K562 (cell line): ENCODE measurements around the gene AFG1L. TPM values are rescaled to one million over a fixed set of nuclear protein-coding genes. Genes with fewer than 3 reads are reported as not detected.

Source experiments
- ATAC-seq: fragments of 200-7000 bp; cut with Tn5 transposase; 3 replicates; pipeline ENCODE4 v1.9.1; 2020; ENCODE audit warnings: moderate library complexity
- BruUV-seq: library from RNA; stranded (reverse); fragments of 400-500 nt; replicated peaks from 2 replicates; lab custom pipeline; 2021; lab: Mats Ljungman, UMichigan
- CTCF ChIA-PET: fragments of 300-600 bp; formaldehyde crosslinking; extraction: SDS; loops from one replicate; lab custom pipeline; 2021; ENCODE audit warnings: low intra/inter-chr PET ratio; lab: Yijun Ruan, JAX
- POLR2A ChIA-PET: fragments of 300-600, 350-650 bp; sonication (Branson Sonifier 250); formaldehyde crosslinking; extraction: SDS; loops from one replicate; lab custom pipeline; 2021; ENCODE audit warnings: antibody characterized with exemption, inconsistent platforms; lab: Yijun Ruan, JAX
- DNase-seq, 4 experiments: peaks; one replicate each; pipeline versions ENCODE4 v3.0.0 to v3.0.0-alpha.2; 2011 to 2018; ENCODE audit warnings: low spot score in 3 of 4, mixed read lengths in 3 of 4; ENCODE audit errors: extremely low read depth in 1 of 4
- FAIRE-seq: peaks from 2 replicates; lab custom pipeline; 2011; peaks lifted over from hg19 to GRCh38; lab: Jason Lieb, UNC
- H2AFZ ChIP-seq: 2 replicates; pipeline ENCODE4 v1.6.0; 2011; ENCODE audit warnings: low read depth, low read length, control low read depth, inconsistent platforms
- H3K27ac ChIP-seq: fragments of 200-600 bp; 3 replicates; pipeline ENCODE4 v1.8.0; 2011; ENCODE audit warnings: low read depth, mild to moderate bottlenecking, control low read depth, inconsistent platforms, low read length, moderate library complexity, mixed read lengths; ENCODE audit errors: extremely low read depth
- H3K27me3 ChIP-seq, 2 experiments: fragments of 300-600 bp in 1 of 2; 2 replicates in 1 of 2; 3 replicates in 1 of 2; pipeline versions ENCODE4 v1.6.0 to v1.8.0; 2011; ENCODE audit warnings: inconsistent platforms in 2 of 2, low read length in 2 of 2, mild to moderate bottlenecking in 1 of 2, mixed read lengths in 1 of 2, moderate library complexity in 1 of 2; ENCODE audit not compliant: control insufficient read depth in 2 of 2, insufficient read depth in 2 of 2
- H3K36me3 ChIP-seq: fragments of 300-600 bp; 3 replicates; pipeline ENCODE4 v1.8.0; 2011; ENCODE audit warnings: mild to moderate bottlenecking, low read length, inconsistent platforms; ENCODE audit not compliant: control insufficient read depth, insufficient read depth
- H3K4me1 ChIP-seq, 2 experiments: fragments of 200-600 bp in 1 of 2; replicated peaks in 1 of 2; 2 replicates in 1 of 2; 3 replicates in 1 of 2; pipeline versions ENCODE4 v1.5.1 to v1.8.0; 2011; ENCODE audit warnings: inconsistent platforms in 2 of 2, low read length in 2 of 2, mild to moderate bottlenecking in 1 of 2, mixed read lengths in 1 of 2, moderate library complexity in 1 of 2; ENCODE audit not compliant: control insufficient read depth in 2 of 2, insufficient read depth in 2 of 2
- H3K4me2 ChIP-seq: 2 replicates; pipeline ENCODE4 v1.6.1; 2011; ENCODE audit warnings: low read length, control low read depth, inconsistent platforms, mixed read lengths; ENCODE audit not compliant: insufficient read depth
- H3K4me3 ChIP-seq: fragments of 200-600 bp; sonication (generic), shearing (Covaris generic); 2 replicates; pipeline ENCODE4 v1.5.1; 2016; ENCODE audit warnings: control low read depth, inconsistent platforms
- H3K79me2 ChIP-seq: fragments of 200-600 bp; 3 replicates; pipeline ENCODE4 v1.8.0; 2011; ENCODE audit warnings: low read length, inconsistent platforms; ENCODE audit not compliant: control insufficient read depth, insufficient read depth
- H3K9ac ChIP-seq, 2 experiments: 2 replicates each; pipeline versions ENCODE4 v1.6.0 to v1.6.1; 2011; ENCODE audit warnings: low read depth in 2 of 2, low read length in 2 of 2, control low read depth in 1 of 2, inconsistent platforms in 1 of 2, mild to moderate bottlenecking in 1 of 2, mixed read lengths in 1 of 2; ENCODE audit not compliant: insufficient read depth in 1 of 2
- H3K9me1 ChIP-seq: one replicate; pipeline ENCODE4 v1.6.0; 2011; ENCODE audit warnings: inconsistent platforms, mild to moderate bottlenecking, low read length, moderate library complexity; ENCODE audit not compliant: control insufficient read depth, insufficient read depth
- H3K9me3 ChIP-seq: replicated peaks from 2 replicates; pipeline ENCODE4 v1.5.1; 2011; ENCODE audit warnings: low read depth, low read length, inconsistent platforms; ENCODE audit not compliant: control insufficient read depth, insufficient read depth
- H4K20me1 ChIP-seq: replicated peaks from 2 replicates; pipeline ENCODE4 v1.6.1; 2011; ENCODE audit warnings: low read length, inconsistent platforms, mixed read lengths; ENCODE audit not compliant: control insufficient read depth, insufficient read depth
- ATF7 ChIP-seq: fragments of 450-650 bp; IDR thresholded peaks from 2 replicates; pipeline ENCODE4 v1.7.1; 2014; ENCODE audit warnings: mild to moderate bottlenecking, moderate library complexity
- CSDE1 ChIP-seq, 2 experiments: fragments of 450-650 bp; IDR thresholded peaks; 2 replicates each; pipeline ENCODE4 v1.6.1; 2016; ENCODE audit warnings: mild to moderate bottlenecking in 1 of 2
- DMBX1 ChIP-seq: fragments of 250-450 bp; sonication (Bioruptor Pico); IDR thresholded peaks from 2 replicates; pipeline ENCODE4 v1.8.0; 2022; ENCODE audit warnings: inconsistent platforms, mild to moderate bottlenecking, moderate library complexity, borderline replicate concordance
- ERF ChIP-seq: fragments of 450-650 bp; formaldehyde crosslinking; IDR thresholded peaks from 2 replicates; pipeline ENCODE4 v1.4.0; 2020; ENCODE audit warnings: mild to moderate bottlenecking, mixed read lengths
- EWSR1 ChIP-seq: fragments of 450-650 bp; IDR thresholded peaks from 2 replicates; pipeline ENCODE4 v1.6.1; 2018; ENCODE audit warnings: borderline replicate concordance, mild to moderate bottlenecking, low read depth, moderate library complexity; ENCODE audit not compliant: partially characterized antibody
- HMGXB4 ChIP-seq: sonication (generic); formaldehyde crosslinking; IDR thresholded peaks from 2 replicates; pipeline ENCODE4 v1.8.1; 2023; ENCODE audit warnings: mild to moderate bottlenecking, missing genetic modification reagents
- LEF1 ChIP-seq: fragments of 450-650 bp; IDR thresholded peaks from 2 replicates; pipeline ENCODE4 v1.6.1; 2016; ENCODE audit warnings: mild to moderate bottlenecking
- MEF2A ChIP-seq: IDR thresholded peaks from 2 replicates; pipeline ENCODE4 v1.6.1; 2011; ENCODE audit warnings: low read depth, mild to moderate bottlenecking, low read length, moderate library complexity; ENCODE audit not compliant: control insufficient read depth
- MYC ChIP-seq, 2 experiments: fragments of 250-450 bp in 1 of 2; sonication (Bioruptor Pico) in 1 of 2; IDR thresholded peaks; 2 replicates each; pipeline versions ENCODE4 v1.5.1 to v1.6.1; 2012 to 2021; ENCODE audit warnings: low read depth in 2 of 2, borderline replicate concordance in 1 of 2, improper control_type of control experiment in 1 of 2, low read length in 1 of 2, mild to moderate bottlenecking in 1 of 2, moderate library complexity in 1 of 2
- NFXL1 ChIP-seq: fragments of 450-650 bp; formaldehyde crosslinking; IDR thresholded peaks from 2 replicates; pipeline ENCODE4 v1.4.0; 2021; ENCODE audit warnings: mild to moderate bottlenecking
- ZKSCAN8 ChIP-seq: fragments of 200-800 bp; sonication (Bioruptor generic); IDR thresholded peaks from 2 replicates; pipeline ENCODE4 v1.6.1; 2016; ENCODE audit warnings: missing genetic modification characterization, missing compliant biosample characterization
- ZNF239 ChIP-seq: fragments of 250-450 bp; sonication (Bioruptor Pico); IDR thresholded peaks from 2 replicates; pipeline ENCODE4 v1.4.0; 2020; ENCODE audit warnings: mild to moderate bottlenecking
- ZNF785 ChIP-seq: fragments of 250-450 bp; sonication (Bioruptor Pico); IDR thresholded peaks from 2 replicates; pipeline ENCODE4 v1.4.0; 2020; ENCODE audit warnings: mild to moderate bottlenecking
- WGBS: fragments of 100-300 bp; shearing (Covaris generic); methylation state at CpG from one replicate; pipeline ENCODE4 v1.1.6; 2016; ENCODE audit warnings: low coverage, mixed read lengths; ENCODE audit not compliant: insufficient coverage; ENCODE audit errors: missing lambda C conversion rate; 5-methylcytosine and 5-hydroxymethylcytosine counted together
- in situ Hi-C: fragments of 300-500 bp; cut with MboI; formaldehyde crosslinking; loops from 4 replicates; pipeline ENCODE4 v1.15.0; 2018; ENCODE audit warnings: inconsistent platforms, mixed read lengths
- intact Hi-C: fragments of 100-400 bp; cut with micrococcal nuclease; formaldehyde crosslinking; loops from 2 replicates; pipeline ENCODE4 v1.14.2; 2022
- polyA plus RNA-seq, 8 experiments: library from polyadenylated mRNA; depleted of rRNA in 4 of 8; stranded (reverse) in 5 of 8; unstranded in 3 of 8; fragments of >200 nt; fragmentation: Nextera tagmentation in 2 of 8; fragmentation: Illumina TruSeq in 1 of 8; extraction: Ambion mirVana in 2 of 8; extraction: Trizol in 1 of 8; gene quantifications; 2 replicates each; pipeline versions ENCODE4 v1.2.1 to v1.2.3, GENCODE V29; 2011 to 2014; ENCODE audit warnings: inconsistent platforms in 1 of 8, missing spikeins in 1 of 8
- total RNA-seq, 7 experiments: library from RNA; depleted of rRNA in 6 of 7; stranded (reverse); fragments of >200 nt in 6 of 7; fragmentation: Illumina TruSeq in 2 of 7; extraction: Trizol in 2 of 7; gene quantifications; 2 replicates each; pipeline versions ENCODE4 v1.2.1 to v1.2.3, GENCODE V29; 2011 to 2021; ENCODE audit warnings: low replicate concordance in 1 of 7
- TF ChIP-seq, protein P1 (sequence below): sonication (generic); formaldehyde crosslinking; IDR thresholded peaks from 2 replicates; pipeline ENCODE4 v1.9.0; 2022; ENCODE audit warnings: mild to moderate bottlenecking, missing genetic modification reagents
- TF ChIP-seq, protein P2 (sequence below): sonication (generic); formaldehyde crosslinking; IDR thresholded peaks from 2 replicates; pipeline ENCODE4 v1.8.0; 2022; ENCODE audit warnings: missing genetic modification reagents, mild to moderate bottlenecking, borderline replicate concordance
- TF ChIP-seq, protein P3 (sequence below): fragments of 450-650 bp; IDR thresholded peaks from 2 replicates; pipeline ENCODE4 v1.6.1; 2018; ENCODE audit not compliant: partially characterized antibody

AFG1L gene
- total and polyA plus RNA-seq, 9 of the 15 experiments (the other 6 are each of a cell fraction or from before 2014, with no cell fraction given), result 2.2 to 15.5 (median 5.8) TPM

DNA sequence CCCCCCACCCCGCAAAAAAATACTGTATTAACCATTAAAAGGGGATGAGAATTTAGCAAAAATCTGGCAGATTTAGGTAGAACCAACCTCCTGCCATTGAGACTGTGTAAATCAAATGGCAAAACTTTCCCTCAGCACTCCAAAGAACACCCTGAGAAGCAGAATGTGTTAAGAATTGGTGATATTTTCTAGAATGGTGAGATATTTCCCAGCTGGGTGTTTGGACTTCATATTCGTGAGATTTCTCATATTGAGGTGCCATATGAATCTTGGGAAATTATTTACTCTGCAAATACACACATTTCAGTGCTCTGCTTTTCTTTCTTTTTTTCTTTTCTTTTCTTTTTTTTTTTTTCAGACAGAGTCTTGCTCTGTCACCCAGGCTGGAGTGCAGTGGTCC lies 199.6 kb downstream of the AFG1L start:
- Histone ChIP-seq H2AFZ (no peak overlapping the region), H3K9me1 (no peaks in the 10 kb centered on the region), H3K4me1 (no peaks in the 10 kb centered on the region), H3K9ac (no peak overlapping the region), H3K9me3 (no peaks in the 10 kb centered on the region), H3K4me2 (no peak overlapping the region), H3K27ac (no peak overlapping the region), H3K27me3 (no peaks in the 10 kb centered on the region), H3K79me2 (no peaks in the 10 kb centered on the region), H4K20me1 (no peaks in the 10 kb centered on the region), H3K4me3 (no peak overlapping the region), H3K36me3 (no peaks in the 10 kb centered on the region)
- ATAC-seq (no peak), DNase-seq (no peak), FAIRE-seq (no peak)
- ChIA-PET POLR2A (no interaction called here), CTCF (interaction anchor here (0.6 kb wide), 1 partner anchor 13 kb away, joined by 3 read pairs; no protein-coding TSS in a partner anchor)
- BruUV-seq, result no TSS peak
- WGBS, result 63% methylated on average over 2 of the region's 2 CpGs
- intact Hi-C loops (loop anchor here (5.0 kb wide), 1 partner anchor 317 kb away; no protein-coding TSS in a partner anchor), in situ Hi-C loops (no loop called here)
- TF ChIP-seq NFXL1 (CRISPR knock-in tag), result no peak
- TF ChIP-seq HMGXB4 (CRISPR knock-in tag), result no peak
- TF ChIP-seq MEF2A, result no peak
- no peak for TF ChIP-seq LEF1
- no peak for TF ChIP-seq MYC (IDR thresholded peaks at IDR 0.05; ENCODE audit: low read depth, low read length)
- no peak for TF ChIP-seq MYC (CRISPR knock-in tag; IDR thresholded peaks at IDR 0.05; ENCODE audit: borderline replicate concordance, low read depth)
- no peak for TF ChIP-seq ZKSCAN8 (CRISPR knock-in tag)
- TF ChIP-seq, protein P1, sequence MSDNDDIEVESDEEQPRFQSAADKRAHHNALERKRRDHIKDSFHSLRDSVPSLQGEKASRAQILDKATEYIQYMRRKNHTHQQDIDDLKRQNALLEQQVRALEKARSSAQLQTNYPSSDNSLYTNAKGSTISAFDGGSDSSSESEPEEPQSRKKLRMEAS (CRISPR knock-in tag), result no peak
- TF ChIP-seq, protein P2, sequence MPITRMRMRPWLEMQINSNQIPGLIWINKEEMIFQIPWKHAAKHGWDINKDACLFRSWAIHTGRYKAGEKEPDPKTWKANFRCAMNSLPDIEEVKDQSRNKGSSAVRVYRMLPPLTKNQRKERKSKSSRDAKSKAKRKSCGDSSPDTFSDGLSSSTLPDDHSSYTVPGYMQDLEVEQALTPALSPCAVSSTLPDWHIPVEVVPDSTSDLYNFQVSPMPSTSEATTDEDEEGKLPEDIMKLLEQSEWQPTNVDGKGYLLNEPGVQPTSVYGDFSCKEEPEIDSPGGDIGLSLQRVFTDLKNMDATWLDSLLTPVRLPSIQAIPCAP (CRISPR knock-in tag), result no peak
- TF ChIP-seq ZNF785 (CRISPR knock-in tag), result no peak
- no peak for TF ChIP-seq CSDE1 (IDR thresholded peaks at IDR 0.05)
- TF ChIP-seq ERF (CRISPR knock-in tag), result no peak
- TF ChIP-seq ZNF239 (CRISPR knock-in tag), result no peak
- TF ChIP-seq DMBX1 (CRISPR knock-in tag), result no peak
- no peak for TF ChIP-seq ATF7
- no peak for TF ChIP-seq EWSR1
- TF ChIP-seq, protein P3, sequence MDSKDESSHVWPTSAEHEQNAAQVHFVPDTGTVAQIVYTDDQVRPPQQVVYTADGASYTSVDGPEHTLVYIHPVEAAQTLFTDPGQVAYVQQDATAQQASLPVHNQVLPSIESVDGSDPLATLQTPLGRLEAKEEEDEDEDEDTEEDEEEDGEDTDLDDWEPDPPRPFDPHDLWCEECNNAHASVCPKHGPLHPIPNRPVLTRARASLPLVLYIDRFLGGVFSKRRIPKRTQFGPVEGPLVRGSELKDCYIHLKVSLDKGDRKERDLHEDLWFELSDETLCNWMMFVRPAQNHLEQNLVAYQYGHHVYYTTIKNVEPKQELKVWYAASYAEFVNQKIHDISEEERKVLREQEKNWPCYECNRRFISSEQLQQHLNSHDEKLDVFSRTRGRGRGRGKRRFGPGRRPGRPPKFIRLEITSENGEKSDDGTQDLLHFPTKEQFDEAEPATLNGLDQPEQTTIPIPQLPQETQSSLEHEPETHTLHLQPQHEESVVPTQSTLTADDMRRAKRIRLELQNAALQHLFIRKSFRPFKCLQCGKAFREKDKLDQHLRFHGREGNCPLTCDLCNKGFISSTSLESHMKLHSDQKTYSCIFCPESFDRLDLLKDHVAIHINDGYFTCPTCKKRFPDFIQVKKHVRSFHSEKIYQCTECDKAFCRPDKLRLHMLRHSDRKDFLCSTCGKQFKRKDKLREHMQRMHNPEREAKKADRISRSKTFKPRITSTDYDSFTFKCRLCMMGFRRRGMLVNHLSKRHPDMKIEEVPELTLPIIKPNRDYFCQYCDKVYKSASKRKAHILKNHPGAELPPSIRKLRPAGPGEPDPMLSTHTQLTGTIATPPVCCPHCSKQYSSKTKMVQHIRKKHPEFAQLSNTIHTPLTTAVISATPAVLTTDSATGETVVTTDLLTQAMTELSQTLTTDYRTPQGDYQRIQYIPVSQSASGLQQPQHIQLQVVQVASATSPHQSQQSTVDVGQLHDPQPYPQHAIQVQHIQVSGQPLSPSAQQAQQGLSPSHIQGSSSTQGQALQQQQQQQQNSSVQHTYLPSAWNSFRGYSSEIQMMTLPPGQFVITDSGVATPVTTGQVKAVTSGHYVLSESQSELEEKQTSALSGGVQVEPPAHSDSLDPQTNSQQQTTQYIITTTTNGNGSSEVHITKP, result no peak
